LNCaP clone FGC (cell line): ENCODE results near the gene IREB2.
"Not testable (repeated sequence)": the region's sequence is repeated elsewhere in the genome, so short reads cannot be mapped to it uniquely, and the experiment has no call there.

ENCODE experiments used
- DNase-seq: peaks from one replicate; pipeline ENCODE4 v3.0.0-alpha.2; 2011; ENCODE audit warnings: low read depth
- H3K4me3 ChIP-seq: 2 replicates; pipeline ENCODE4 v1.5.1; 2011; ENCODE audit warnings: mild to moderate bottlenecking, low read depth, low read length, control low read depth
- CTCF ChIP-seq: IDR thresholded peaks from 2 replicates; pipeline ENCODE4 v1.5.1; 2012; ENCODE audit warnings: mild to moderate bottlenecking; ENCODE audit not compliant: control insufficient read depth, insufficient read depth; ENCODE audit errors: extremely low read depth

IREB2 gene

GRCh38 chr15:78397382-78397781 is 40.6 kb upstream of the IREB2 start:
- no peak for DNase-seq
- TF ChIP-seq CTCF, result no peak
- H3K4me3 ChIP-seq, result no peak overlapping the region

GRCh38 chr15:78398076-78398825 is 39.8 kb upstream of the IREB2 start:
- no peak overlapping the region for H3K4me3 ChIP-seq
- DNase-seq, result no peak
- no peak for TF ChIP-seq CTCF

GRCh38 chr15:78399091-78399490 is 38.9 kb upstream of the IREB2 start:
- TF ChIP-seq CTCF, result no peak
- H3K4me3 ChIP-seq, result no peak overlapping the region
- DNase-seq, result no peak

GRCh38 chr15:78402061-78402610 is 35.9 kb upstream of the IREB2 start:
- no peak overlapping the region for H3K4me3 ChIP-seq
- DNase-seq, result no peak

GRCh38 chr15:78404125-78404524 is 33.9 kb upstream of the IREB2 start:
- TF ChIP-seq CTCF, result no peak
- no peak overlapping the region for H3K4me3 ChIP-seq
- DNase-seq, result no peak

More at GRCh38 chr15:78402061-78402610, 35.9 kb upstream of the IREB2 start:
- TF ChIP-seq CTCF, result no peak

GRCh38 chr15:78404796-78405195 is 33.2 kb upstream of the IREB2 start:
- DNase-seq, H3K4me3 ChIP-seq: not testable (repeated sequence)

GRCh38 chr15:78405336-78405924 is 32.6 kb upstream of the IREB2 start:
- TF ChIP-seq CTCF, result no peak
- H3K4me3 ChIP-seq, result no peak overlapping the region
- no peak for DNase-seq
